PC-3 (cell line): ENCODE measurements around the gene SLCO3A1. TPM values are rescaled to one million over a fixed set of nuclear protein-coding genes. Genes with fewer than 3 reads are reported as not detected.

ENCODE experiments used
- ATAC-seq: fragments of 200-7000 bp; cut with Tn5 transposase; 2 replicates; pipeline ENCODE4 v1.9.1; 2020; ENCODE audit warnings: mild to moderate bottlenecking, moderate library complexity
- BruUV-seq: library from RNA; stranded (reverse); fragments of 400-500 nt; replicated peaks from 2 replicates; lab custom pipeline; 2021; lab: Mats Ljungman, UMichigan
- CTCF ChIA-PET: fragments of 300-600 bp; sonication (Branson Sonifier 250); formaldehyde crosslinking; loops from one replicate; lab custom pipeline; 2022; ENCODE audit warnings: antibody characterized with exemption; lab: Charles Lee
- POLR2A ChIA-PET: fragments of 300-600 bp; sonication (Branson Sonifier 250); formaldehyde crosslinking; loops from one replicate; lab custom pipeline; 2022; ENCODE audit warnings: antibody characterized with exemption; ENCODE audit not compliant: unreplicated experiment; lab: Charles Lee
- DNase-seq: peaks from one replicate; pipeline ENCODE4 v3.0.0-alpha.2; 2015
- H2AFZ ChIP-seq: fragments of 300-600 bp; sonication (generic); 2 replicates; pipeline ENCODE4 v1.6.0; 2016; ENCODE audit warnings: antibody characterized with exemption, low read length
- H3F3A ChIP-seq: fragments of 300-600 bp; sonication (generic); one replicate; pipeline ENCODE4 v1.6.0; 2017; ENCODE audit warnings: antibody characterized with exemption, low read length, control low read depth, mild to moderate bottlenecking; ENCODE audit not compliant: unreplicated experiment
- H3K27ac ChIP-seq: fragments of 300-600 bp; sonication (generic); 2 replicates; pipeline ENCODE4 v1.5.1; 2016; ENCODE audit warnings: mild to moderate bottlenecking, low read length
- H3K27me3 ChIP-seq: fragments of 300-600 bp; sonication (generic); 2 replicates; pipeline ENCODE4 v1.6.1; 2016; ENCODE audit warnings: low read length, mixed read lengths
- H3K36me3 ChIP-seq: fragments of 300-600 bp; sonication (generic); 2 replicates; pipeline ENCODE4 v1.6.1; 2016; ENCODE audit warnings: low read depth, mixed run types, low read length, mixed read lengths
- H3K4me1 ChIP-seq: fragments of 300-600 bp; sonication (generic); 2 replicates; pipeline ENCODE4 v1.5.1; 2016; ENCODE audit warnings: low read length; ENCODE audit not compliant: insufficient read depth
- H3K4me2 ChIP-seq: fragments of 300-600 bp; sonication (generic); 2 replicates; pipeline ENCODE4 v1.6.0; 2016; ENCODE audit warnings: low read length
- H3K4me3 ChIP-seq: fragments of 300-600 bp; sonication (generic); 2 replicates; pipeline ENCODE4 v1.5.1; 2016; ENCODE audit warnings: mild to moderate bottlenecking, low read length, mixed read lengths
- H3K79me2 ChIP-seq: fragments of 300-600 bp; sonication (generic); 2 replicates; pipeline ENCODE4 v1.6.1; 2017; ENCODE audit warnings: low read length, mixed read lengths
- H3K9ac ChIP-seq: fragments of 300-600 bp; sonication (generic); 2 replicates; pipeline ENCODE4 v1.6.0; 2016; ENCODE audit warnings: mild to moderate bottlenecking, low read length
- H3K9me2 ChIP-seq: fragments of 300-600 bp; sonication (generic); replicated peaks from 2 replicates; pipeline ENCODE4 v1.6.1; 2016; ENCODE audit warnings: mixed run types, low read length, mixed read lengths
- H3K9me3 ChIP-seq: fragments of 300-600 bp; sonication (generic); 2 replicates; pipeline ENCODE4 v1.6.1; 2016; ENCODE audit warnings: low read length, mixed read lengths
- H4K20me1 ChIP-seq: fragments of 300-600 bp; sonication (generic); 2 replicates; pipeline ENCODE4 v1.6.1; 2016; ENCODE audit warnings: low read length, mixed read lengths
- EZH2 ChIP-seq: fragments of 300-600 bp; sonication (generic); IDR thresholded peaks from one replicate; pipeline ENCODE4 v1.6.1; 2017; ENCODE audit warnings: antibody characterized with exemption, mild to moderate bottlenecking, low read length; ENCODE audit not compliant: unreplicated experiment
- EZH2phosphoT487 ChIP-seq: fragments of 300-600 bp; sonication (generic); IDR thresholded peaks from 2 replicates; pipeline ENCODE4 v1.6.1; 2018; ENCODE audit warnings: mild to moderate bottlenecking, antibody characterized with exemption, low read length, borderline replicate concordance
- intact Hi-C: fragments of 100-400 bp; cut with micrococcal nuclease; formaldehyde crosslinking; loops from 2 replicates; pipeline ENCODE4 v1.9.0; 2023
- total RNA-seq: library from RNA; depleted of rRNA; stranded (reverse); fragments of >200 nt; gene quantifications from 2 replicates; pipeline ENCODE4 v1.2.3, GENCODE V29; 2014
- TF ChIP-seq, protein P1 (sequence below): fragments of 300-600 bp; sonication (generic); conservative IDR thresholded peaks from 2 replicates; pipeline ENCODE4 v1.5.1; 2017; ENCODE audit warnings: antibody characterized with exemption, low read depth, mild to moderate bottlenecking, low read length

The SLCO3A1 gene
- total RNA-seq, 1 experiment from 2014 or later, result 0.07 TPM

DNA sequence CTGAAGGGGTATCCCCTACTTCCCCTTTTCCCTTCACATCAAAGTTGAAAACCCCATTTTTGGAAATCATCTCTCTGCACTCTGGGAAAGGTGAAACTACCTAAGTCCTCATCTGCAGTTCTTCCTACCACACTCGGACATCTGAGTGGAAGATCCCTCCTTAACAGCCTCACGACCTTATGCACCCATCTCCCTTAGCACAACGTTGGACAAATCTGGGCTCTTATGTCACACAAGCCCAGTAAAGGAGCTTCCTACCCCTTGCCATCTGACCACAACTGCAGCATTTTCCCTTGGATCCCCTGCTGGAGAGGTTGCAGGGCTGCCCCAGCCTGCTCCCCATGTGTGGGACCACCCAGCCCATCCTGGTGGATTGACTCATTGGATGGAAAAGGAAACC, 288.1 kb downstream of the SLCO3A1 start:
- POLR2A ChIA-PET, result no interaction called here
- Histone ChIP-seq H3K9me3 (no peaks in the 10 kb centered on the region), H3K4me3 (no peak overlapping the region), H3K9ac (no peak overlapping the region), H2AFZ (no peak overlapping the region), H3K79me2 (no peaks in the 10 kb centered on the region), H3K4me1 (no peaks in the 10 kb centered on the region), H4K20me1 (no peaks in the 10 kb centered on the region), H3K4me2 (no peak overlapping the region), H3F3A (no peaks in the 10 kb centered on the region), H3K9me2 (no peaks in the 10 kb centered on the region), H3K27ac (no peak overlapping the region), H3K36me3 (no peaks in the 10 kb centered on the region), H3K27me3 (peaks cover 25% of the 10 kb centered on the region)
- CTCF ChIA-PET, result no interaction called here
- DNase-seq (no peak), ATAC-seq (no peak)
- no peak for TF ChIP-seq EZH2phosphoT487
- TF ChIP-seq EZH2, result no peak
- TF ChIP-seq, protein P1, sequence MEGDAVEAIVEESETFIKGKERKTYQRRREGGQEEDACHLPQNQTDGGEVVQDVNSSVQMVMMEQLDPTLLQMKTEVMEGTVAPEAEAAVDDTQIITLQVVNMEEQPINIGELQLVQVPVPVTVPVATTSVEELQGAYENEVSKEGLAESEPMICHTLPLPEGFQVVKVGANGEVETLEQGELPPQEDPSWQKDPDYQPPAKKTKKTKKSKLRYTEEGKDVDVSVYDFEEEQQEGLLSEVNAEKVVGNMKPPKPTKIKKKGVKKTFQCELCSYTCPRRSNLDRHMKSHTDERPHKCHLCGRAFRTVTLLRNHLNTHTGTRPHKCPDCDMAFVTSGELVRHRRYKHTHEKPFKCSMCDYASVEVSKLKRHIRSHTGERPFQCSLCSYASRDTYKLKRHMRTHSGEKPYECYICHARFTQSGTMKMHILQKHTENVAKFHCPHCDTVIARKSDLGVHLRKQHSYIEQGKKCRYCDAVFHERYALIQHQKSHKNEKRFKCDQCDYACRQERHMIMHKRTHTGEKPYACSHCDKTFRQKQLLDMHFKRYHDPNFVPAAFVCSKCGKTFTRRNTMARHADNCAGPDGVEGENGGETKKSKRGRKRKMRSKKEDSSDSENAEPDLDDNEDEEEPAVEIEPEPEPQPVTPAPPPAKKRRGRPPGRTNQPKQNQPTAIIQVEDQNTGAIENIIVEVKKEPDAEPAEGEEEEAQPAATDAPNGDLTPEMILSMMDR, result no peak
- BruUV-seq, result no TSS peak
- intact Hi-C loops, result no loop called here

- H3K27ac ChIP-seq, result no peak overlapping the region
- H4K20me1 ChIP-seq, result no peaks in the 10 kb centered on the region
- no peak for DNase-seq
- no peaks in the 10 kb centered on the region for H3K9me3 ChIP-seq
- H3K79me2 ChIP-seq, result no peaks in the 10 kb centered on the region
- no peaks in the 10 kb centered on the region for H3K36me3 ChIP-seq
- intact Hi-C loops, result no loop called here
- BruUV-seq, result no TSS peak
- no peak overlapping the region for H3K9ac ChIP-seq
- no peak overlapping the region for H3K4me2 ChIP-seq
- H3K4me3 ChIP-seq, result no peak overlapping the region
- ChIA-PET CTCF (no interaction called here), POLR2A (no interaction called here)
- H3K9me2 ChIP-seq, result no peaks in the 10 kb centered on the region
- no peaks in the 10 kb centered on the region for H3K4me1 ChIP-seq
- H3K27me3 ChIP-seq, result peaks cover 29% of the 10 kb centered on the region
- no peak for ATAC-seq
- no peak overlapping the region for H2AFZ ChIP-seq
- TF ChIP-seq EZH2phosphoT487 (no peak), EZH2 (no peak)
- TF ChIP-seq, protein P1, result no peak
- no peaks in the 10 kb centered on the region for H3F3A ChIP-seq
Measured at GRCh38 chr15:92142242-92143232, 289.0 kb downstream of the SLCO3A1 start.

DNA sequence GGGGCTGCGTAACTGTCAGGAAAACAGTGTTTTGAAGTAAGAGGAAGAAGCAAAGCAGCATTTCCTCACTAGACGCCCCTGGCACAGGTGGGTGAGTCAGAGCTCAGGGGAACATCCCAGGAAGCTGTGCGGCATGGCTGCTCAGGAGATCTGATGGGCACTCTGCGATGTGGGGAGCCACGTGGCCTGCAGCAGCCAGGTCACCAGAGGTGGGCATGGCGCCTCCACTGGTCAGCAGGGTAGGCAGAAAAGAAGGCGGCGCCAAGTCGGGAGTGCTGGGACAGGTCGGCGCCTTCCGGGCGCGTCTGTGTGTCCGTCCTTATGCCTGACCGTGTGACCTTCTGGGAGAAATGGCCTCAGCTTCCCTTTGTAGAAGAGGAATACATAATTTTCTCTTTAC, 290.3 kb downstream of the SLCO3A1 start:
- BruUV-seq, result no TSS peak
- H3K27ac ChIP-seq, result no peak overlapping the region
- no peak for DNase-seq
- no peaks in the 10 kb centered on the region for H3K9me3 ChIP-seq
- no peak overlapping the region for H2AFZ ChIP-seq
- POLR2A ChIA-PET, result no interaction called here
- H3F3A ChIP-seq, result no peaks in the 10 kb centered on the region
- H3K4me3 ChIP-seq, result no peak overlapping the region
- peaks cover 29% of the 10 kb centered on the region for H3K27me3 ChIP-seq
- H3K36me3 ChIP-seq, result no peaks in the 10 kb centered on the region
- H3K79me2 ChIP-seq, result no peaks in the 10 kb centered on the region
- H3K4me1 ChIP-seq, result no peaks in the 10 kb centered on the region
- H3K4me2 ChIP-seq, result no peak overlapping the region
- no peak for TF ChIP-seq EZH2phosphoT487
- TF ChIP-seq, protein P1, result no peak
- TF ChIP-seq EZH2, result no peak
- no peak for ATAC-seq
- intact Hi-C loops, result no loop called here
- CTCF ChIA-PET, result no interaction called here
- no peaks in the 10 kb centered on the region for H3K9me2 ChIP-seq
- H4K20me1 ChIP-seq, result no peaks in the 10 kb centered on the region
- no peak overlapping the region for H3K9ac ChIP-seq
